ENCODE results near the gene CH25H.
A peak's percentile ranks its signal among the peaks of the same experiment; 100 is the strongest.

Gene CH25H

GRCh38 chr10:89228962-89229361 is 21.8 kb upstream of the CH25H start:
- DNase-seq, result no peak

- no peak for DNase-seq
Observed at GRCh38 chr10:89228146-89228545, 21.0 kb upstream of the CH25H start.

- DNase-seq, result no peak
Observed at GRCh38 chr10:89226891-89227290, 19.8 kb upstream of the CH25H start.

GRCh38 chr10:89224739-89225443 is 17.8 kb upstream of the CH25H start:
- DNase-seq, result no peak

GRCh38 chr10:89221919-89222318 is 14.8 kb upstream of the CH25H start:
- no peak for DNase-seq

GRCh38 chr10:89219513-89220218 is 12.5 kb upstream of the CH25H start:
- no peak for DNase-seq

- DNase-seq, result peak in 1 of 2 experiments; percentile 53
Observed at GRCh38 chr10:89217057-89217990, 10.2 kb upstream of the CH25H start.

- DNase-seq, result no peak
Observed at GRCh38 chr10:89216056-89216455, 8.9 kb upstream of the CH25H start.

DNA sequence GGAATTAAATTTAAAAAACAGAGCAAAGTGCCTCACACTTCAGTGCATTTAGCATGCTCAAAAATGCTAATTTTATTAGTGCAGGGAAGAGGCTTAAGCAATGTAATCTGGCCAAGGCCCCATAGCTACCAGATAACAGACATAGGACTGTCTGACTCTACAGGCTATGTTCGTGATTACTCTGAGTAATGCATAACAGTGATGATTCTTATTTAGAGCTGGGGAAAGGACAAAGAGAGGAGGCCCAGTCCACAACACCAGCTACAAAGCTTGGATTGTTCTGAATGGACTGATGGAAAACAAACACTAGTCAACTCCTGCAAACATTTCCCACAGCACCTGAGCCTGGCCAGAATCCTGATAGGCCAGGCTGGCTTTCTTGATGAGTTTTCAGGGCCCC is 8.4 kb upstream of the CH25H start:
- no peak for DNase-seq

GRCh38 chr10:89214566-89215165 is 7.5 kb upstream of the CH25H start:
- DNase-seq, result no peak

- peak in 1 of 2 experiments; percentile 28 for DNase-seq
Observed at GRCh38 chr10:89213191-89213808, 6.2 kb upstream of the CH25H start.

GRCh38 chr10:89210794-89211425 is 3.8 kb upstream of the CH25H start:
- DNase-seq, result no peak

- DNase-seq, result no peak
Observed at GRCh38 chr10:89209718-89210117, 2.6 kb upstream of the CH25H start.

GRCh38 chr10:89207801-89208551 is 859 bp upstream of the CH25H start:
- DNase-seq, result no peak

GRCh38 chr10:89206402-89207180 is 526 bp downstream of the CH25H start:
- DNase-seq, result no peak

DNA sequence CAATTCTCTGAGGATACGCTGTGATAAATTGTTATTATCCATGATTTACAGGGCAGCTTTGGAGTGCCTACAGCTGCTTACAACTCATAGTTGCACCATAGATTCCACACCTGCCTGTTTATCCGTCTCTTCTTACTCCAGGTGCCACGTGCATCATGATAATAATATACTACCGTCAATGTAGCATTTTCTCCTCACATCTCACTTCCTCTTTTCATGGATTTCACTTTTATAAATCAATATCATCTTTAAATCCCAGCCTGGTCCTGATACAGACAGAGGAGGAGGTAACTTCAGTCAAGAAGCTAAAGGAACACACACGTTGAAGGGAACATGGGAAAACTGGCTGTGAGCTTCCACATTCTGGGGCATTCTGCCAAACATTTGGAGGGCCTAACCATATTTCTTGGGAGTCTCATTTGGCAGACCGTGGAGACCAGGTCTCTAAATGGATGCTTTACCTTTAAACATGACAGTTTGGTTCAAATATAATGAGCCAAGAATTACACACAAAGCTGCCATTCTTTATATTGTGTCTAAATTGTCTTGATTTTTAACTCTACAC is 2.4 kb downstream of the CH25H start:
- DNase-seq, result no peak

DNA sequence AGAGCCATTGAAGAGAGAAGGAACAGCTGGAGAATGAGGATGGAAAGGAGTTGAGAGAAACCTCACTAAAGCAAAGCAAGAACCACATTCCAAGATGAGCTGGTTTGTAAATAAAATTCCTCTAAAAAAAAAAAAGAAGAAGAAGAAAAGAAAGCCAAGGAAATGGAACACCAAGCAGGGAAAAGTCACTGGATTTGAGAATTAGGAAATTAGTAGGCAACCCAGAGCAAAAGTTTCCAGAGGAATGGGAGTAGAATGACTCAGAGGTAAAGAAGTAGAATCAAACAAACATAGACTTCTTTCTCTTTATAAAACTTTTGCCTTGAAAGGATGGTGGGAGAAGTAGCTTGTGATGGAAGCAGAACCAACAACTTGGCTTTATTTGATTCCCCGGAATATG is 3.9 kb downstream of the CH25H start:
- DNase-seq, result no peak

GRCh38 chr10:89202033-89202425 is 5.1 kb downstream of the CH25H start:
- DNase-seq, result no peak

GRCh38 chr10:89201345-89202032 is 5.6 kb downstream of the CH25H start:
- no peak for DNase-seq

- DNase-seq, result no peak
Observed at GRCh38 chr10:89197473-89197872, 9.6 kb downstream of the CH25H start.

Data from SW 1271 (cell line).